Measurements from ENCODE around the gene GRK2.

DNA sequence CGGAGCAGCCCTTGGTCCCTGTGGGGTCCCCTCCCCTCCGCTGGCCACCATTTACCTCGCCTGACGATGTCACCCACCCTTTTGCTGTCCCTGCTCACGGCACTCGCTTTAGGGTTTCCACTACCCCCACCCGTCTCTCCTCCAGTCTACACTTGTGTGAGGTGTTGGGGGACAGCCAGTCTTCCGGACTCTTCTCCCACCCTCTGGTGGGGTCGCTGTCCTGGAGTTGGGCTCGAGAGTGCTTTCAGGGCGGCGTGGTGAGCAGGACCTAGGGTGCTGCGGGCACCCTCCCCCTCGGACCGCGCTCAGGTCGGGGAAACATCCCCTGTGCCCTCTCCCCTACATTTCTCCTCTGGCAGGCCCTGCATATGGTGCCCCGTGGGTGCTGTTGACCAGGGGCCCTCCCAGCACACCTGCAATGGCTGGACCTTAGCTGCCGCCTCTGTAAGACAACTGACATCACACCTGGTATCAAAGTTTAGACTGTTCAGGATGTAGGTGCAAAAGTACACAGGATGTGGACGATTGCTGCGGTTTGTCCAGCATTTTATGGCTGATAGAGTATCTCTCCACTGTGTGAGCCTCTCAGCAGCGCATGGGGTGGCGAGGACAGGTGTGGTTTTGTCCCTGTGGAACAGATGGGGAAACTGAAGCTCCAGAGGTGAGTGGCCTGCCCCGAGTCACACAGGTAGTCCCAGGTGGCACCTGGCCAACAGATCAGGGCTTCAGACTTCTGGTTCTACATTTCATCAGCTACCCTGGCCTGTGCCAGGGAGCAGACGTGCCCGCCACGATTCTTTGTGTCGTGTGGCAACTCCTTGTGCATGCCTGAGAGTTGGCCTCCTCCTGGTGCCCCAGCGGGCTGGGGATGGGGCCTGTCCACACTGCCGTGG is 1.2 kb downstream of the GRK2 start:
- TF ChIP-seq GABPA (IDR thresholded peaks at IDR 0.05; ENCODE audit: borderline replicate concordance, insufficient read depth, low read length) (no peak), CREB1 (IDR thresholded peaks at IDR 0.05) (no peak), POLR2AphosphoS5 (IDR thresholded peaks at IDR 0.05; ENCODE audit: low read depth, low read length) (no peak), POLR2A (IDR thresholded peaks at IDR 0.05; ENCODE audit: control extremely low read depth in 1 of 2, low read depth in 2 of 2, low read length in 2 of 2) (no peak), CTCF (IDR thresholded peaks at IDR 0.05; ENCODE audit: control extremely low read depth in 1 of 3, insufficient read depth in 1 of 3, low read depth in 1 of 3, low read length in 3 of 3) (no peak), BCL11A (IDR thresholded peaks at IDR 0.05; ENCODE audit: low read depth in 2 of 2, low read length in 2 of 2) (no peak), NRF1 (IDR thresholded peaks at IDR 0.05; ENCODE audit: low read depth, low read length) (no peak), BRCA1 (IDR thresholded peaks at IDR 0.05; ENCODE audit: low read depth, low read length) (no peak), TAF1 (IDR thresholded peaks at IDR 0.05; ENCODE audit: low read depth, low read length) (no peak), ZNF274 (IDR thresholded peaks at IDR 0.05; ENCODE audit: borderline replicate concordance, extremely low read depth, low read length) (no peak), ASH2L (IDR thresholded peaks at IDR 0.05; ENCODE audit: low read length) (no peak), KDM1A (IDR thresholded peaks at IDR 0.05; ENCODE audit: borderline replicate concordance, low read length) (no peak), JUN (IDR thresholded peaks at IDR 0.05; ENCODE audit: low read depth, low read length) (no peak), EP300 (IDR thresholded peaks at IDR 0.05; ENCODE audit: borderline replicate concordance in 1 of 2, low read depth in 2 of 2, low read length in 2 of 2) (no peak)

Data from H1 (cell line).